GM19239 (cell line): ENCODE measurements around the gene BRIP1.

Experiments used
- DNase-seq: peaks from one replicate; pipeline ENCODE4 v3.0.0; 2011; ENCODE audit warnings: low spot score; ENCODE audit not compliant: insufficient read length
- FAIRE-seq: peaks from 2 replicates; lab custom pipeline; 2011; peaks lifted over from hg19 to GRCh38; lab: Jason Lieb, UNC

BRIP1 gene

DNA sequence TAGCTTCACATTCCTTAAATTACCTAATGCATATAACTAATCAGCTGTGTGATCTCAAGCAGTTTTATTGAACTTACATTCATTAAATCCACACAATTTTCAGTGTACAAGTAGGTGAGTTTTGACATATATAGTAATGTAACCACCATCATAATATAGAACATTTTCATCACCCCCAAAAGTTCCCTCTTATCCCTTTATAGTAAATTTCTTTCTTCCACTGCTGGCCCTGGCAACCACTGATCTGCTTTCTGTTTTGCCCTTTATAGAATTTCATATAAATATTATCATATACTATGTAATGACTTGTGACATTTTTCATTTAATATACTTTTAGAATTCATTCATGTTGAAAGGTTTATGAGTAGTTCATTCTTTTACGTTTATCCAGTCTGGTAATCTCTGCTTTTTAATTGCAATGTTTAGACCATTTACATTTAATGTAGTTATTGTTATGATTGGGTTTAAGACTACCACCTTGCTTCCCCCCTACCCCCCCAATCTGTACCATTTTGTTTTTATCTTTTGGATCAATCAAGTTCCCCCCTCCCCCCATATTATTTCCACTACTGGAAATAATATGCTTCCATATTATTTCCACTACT is 147.0 kb downstream of the BRIP1 start:
- FAIRE-seq (no peak), DNase-seq (no peak)

DNA sequence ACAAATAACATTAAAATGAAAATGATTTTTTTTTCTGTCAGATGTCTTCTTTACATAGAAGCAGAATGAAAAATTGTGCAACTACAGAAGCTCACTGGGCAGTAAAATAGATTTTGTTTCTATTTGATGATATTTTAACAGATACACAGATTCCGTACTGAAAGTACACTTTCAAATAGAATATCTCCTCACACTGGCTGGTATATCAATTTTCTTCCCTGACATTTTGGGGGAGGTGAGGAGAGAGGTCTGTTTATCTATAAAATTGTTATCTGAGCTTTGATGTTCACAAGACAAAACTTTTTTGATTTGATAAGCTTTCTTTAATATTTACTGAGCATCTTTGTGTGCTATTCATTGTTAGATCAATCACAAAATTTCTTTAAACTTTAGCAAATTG is 148.0 kb downstream of the BRIP1 start:
- DNase-seq: no peak
- no peak for FAIRE-seq

DNA sequence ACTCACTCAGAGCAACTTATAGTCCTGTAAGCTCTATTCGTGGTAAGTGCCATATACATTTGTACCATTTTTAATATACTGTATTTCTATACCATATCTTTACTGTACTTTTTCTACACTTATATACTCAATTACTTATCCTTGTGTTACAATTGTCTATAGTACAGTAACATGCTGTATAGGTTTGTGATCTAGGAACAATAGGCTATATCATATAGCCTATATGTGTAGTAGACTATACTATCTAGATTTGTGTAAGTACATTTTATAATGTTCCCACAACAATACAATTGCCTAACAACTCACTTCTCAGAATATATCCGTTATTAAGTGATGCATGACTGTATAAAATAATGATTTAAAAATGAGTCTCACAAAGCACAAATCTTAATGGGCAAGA is 149.0 kb downstream of the BRIP1 start:
- FAIRE-seq: no peak

DNA sequence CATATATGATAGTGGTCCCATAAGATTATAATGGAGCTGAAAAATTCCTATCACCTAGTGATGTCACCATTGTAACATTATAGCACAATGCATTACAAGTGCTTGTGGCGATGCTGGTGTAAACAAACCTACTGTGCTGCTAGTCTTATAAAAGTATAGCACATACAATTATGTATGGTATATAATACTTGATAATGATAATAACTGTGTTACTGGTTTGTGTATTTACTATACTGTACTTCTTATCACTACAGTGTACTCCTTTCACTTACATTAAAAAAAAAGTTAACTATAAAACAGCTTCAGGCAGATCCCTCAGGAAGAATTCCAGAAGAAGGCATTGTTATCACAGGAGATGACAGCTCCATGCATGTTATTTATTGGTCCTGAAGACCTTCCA is 150.3 kb downstream of the BRIP1 start:
- no peak for DNase-seq
- no peak for FAIRE-seq

More for the DNA sequence above, 149.0 kb downstream of the BRIP1 start:
- no peak for DNase-seq

DNA sequence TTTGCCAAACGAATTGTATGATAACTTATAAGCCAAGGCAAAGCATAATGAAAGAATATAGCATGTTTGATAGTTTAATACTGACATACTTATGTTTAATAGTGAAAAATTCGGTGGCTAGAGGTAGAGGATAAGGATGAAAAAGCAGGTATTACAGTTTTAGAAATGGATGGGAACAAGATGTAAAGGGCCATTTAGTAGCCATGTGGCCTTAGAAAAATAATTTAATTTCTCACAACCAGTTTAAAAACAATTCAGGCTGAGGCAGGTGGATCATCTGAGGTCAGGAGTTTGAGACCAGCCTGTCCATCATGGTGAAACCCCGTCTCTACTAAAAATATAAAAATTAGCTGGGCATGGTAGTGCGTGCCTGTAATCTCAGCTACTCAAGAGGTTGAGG is 152.8 kb downstream of the BRIP1 start:
- DNase-seq: no peak
- no peak for FAIRE-seq

DNA sequence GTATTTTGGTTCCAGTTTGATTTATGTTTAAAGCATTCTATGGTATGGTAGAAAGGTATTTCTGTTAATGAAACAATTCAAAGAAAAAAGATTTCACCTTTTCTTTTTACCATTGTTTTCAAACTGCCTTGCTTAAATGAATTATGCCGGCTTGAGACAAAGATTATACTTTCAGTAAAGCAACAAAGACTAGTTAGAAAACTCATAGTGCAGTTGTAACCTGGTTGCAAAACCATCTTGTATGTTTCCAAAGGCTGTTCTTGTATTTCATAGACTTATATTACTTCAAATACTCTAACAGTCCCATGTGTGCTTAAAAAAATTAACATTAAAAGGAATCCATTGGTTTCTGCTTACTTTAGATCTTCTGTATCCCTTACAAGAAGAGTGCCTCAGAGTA is 153.8 kb downstream of the BRIP1 start:
- FAIRE-seq: no peak
- DNase-seq: no peak

DNA sequence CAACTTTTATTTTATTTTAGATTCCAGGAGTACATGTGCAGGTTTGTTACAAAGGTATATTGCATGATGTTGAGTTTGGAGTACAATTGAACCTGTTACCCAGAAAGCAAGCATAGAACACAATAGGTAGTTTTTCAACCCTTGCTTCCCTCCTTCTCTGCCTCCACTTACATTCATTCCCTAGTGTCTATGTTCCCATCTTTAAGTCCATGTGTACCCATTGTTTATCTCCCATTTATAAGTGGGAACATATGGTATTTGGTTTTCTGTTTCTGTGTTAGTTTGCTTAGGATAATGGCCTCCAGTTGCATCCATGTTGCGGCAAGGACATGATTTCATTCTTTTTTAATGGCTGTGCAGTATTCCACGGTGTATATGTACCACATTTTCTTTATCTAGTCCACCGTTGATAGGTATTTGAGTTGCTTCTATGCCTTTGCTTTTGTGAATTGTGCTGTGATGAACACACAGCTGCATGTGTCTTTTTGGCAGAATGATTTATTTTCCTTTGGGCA is 158.3 kb downstream of the BRIP1 start:
- FAIRE-seq: peak; percentile 23
- DNase-seq: no peak

DNA sequence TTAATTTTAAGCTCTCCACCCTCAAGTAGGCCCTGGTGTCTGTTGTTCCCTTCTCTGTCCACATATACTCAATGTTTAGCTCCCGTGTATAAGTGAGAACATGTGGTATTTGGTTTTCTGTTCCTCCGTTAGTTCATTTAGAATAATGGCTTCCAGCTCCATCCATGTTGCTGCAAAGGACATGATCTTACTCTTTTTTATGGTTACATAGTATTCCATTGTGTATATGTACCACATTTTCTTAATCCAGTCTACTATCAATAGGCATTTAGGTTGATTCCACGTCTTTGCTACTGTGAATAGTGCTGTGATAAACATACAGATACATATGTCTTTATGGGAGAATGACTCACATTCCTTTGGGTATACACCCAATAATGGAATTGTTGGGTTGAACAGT is 160.9 kb downstream of the BRIP1 start:
- FAIRE-seq (no peak), DNase-seq (no peak)

DNA sequence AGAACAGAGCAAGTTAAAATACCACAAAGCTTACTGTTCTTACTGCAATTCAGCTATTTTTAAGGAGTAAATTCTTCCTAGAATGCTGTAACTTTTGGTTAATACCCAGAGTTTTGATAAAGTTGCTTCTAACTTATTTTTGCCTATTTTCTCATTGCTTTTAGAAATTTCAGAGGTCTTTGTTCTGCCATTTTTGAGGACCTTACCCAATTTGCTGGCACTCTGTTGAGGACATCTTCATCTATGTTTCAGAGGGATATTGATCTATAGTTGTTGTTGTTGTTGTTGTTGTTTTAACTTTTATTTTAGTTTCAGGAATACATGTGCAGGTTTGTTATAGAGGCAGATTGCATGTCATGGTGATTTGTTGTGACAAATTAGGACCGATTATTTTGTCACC is 161.3 kb downstream of the BRIP1 start:
- no peak for FAIRE-seq

DNA sequence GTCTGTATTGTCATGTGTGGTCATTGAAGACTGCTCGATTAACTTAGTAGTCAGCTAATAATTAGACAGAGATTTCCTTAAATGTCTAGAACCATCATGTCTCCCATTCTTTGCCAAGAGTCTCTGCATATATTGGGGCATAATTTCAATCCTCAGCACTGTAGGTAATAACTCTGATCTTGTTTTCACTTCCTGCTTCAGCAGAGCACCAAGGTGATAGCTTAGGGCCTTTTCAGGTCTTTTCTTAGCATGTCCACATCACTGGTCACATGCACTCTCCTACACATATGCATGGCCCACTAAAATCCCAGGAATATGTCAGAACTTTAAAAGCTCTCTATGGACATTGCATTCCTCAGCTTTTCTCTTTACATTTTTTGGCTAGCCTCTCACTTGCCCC is 162.0 kb downstream of the BRIP1 start:
- no peak for DNase-seq
- no peak for FAIRE-seq

More for the DNA sequence above, 161.3 kb downstream of the BRIP1 start:
- DNase-seq: no peak

DNA sequence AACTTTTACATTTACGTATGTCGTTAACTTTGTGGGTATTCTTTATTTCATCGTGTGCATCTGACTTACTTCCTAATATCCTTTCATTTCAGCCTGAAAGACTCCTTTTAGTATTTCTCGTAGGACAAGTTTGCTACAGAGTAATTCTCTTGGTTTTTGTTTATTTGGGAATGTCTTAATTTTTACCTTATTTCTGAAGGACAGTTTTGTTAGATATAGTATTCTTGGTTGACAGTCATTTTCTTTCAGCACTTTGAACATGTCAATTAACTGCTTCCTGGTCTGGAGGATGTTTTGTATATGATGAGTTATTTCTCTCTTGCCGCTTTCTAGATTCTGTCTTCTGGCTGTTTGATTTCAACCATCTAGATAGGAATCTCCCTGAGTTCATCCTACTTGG is 163.1 kb downstream of the BRIP1 start:
- FAIRE-seq (no peak), DNase-seq (no peak)

DNA sequence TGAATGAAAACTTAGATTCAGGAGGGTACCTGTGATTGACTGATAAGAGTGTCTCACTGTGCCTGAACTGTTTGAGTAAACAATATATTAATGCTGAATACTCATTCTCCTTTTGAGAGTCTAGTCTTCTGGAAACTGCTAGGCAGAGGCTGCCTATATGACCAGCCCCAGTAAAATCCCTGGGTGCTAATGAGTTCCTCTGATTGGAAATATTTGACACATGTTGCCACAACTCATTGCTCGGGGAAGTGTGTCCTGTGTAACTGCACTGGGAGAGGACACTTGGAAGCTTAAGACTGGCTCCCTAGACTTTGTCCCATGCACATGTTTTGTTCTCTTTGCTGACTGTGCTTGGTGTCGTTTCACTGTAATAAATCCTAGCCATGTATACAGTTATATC is 163.6 kb downstream of the BRIP1 start:
- DNase-seq (no peak), FAIRE-seq (peak; percentile 21)

DNA sequence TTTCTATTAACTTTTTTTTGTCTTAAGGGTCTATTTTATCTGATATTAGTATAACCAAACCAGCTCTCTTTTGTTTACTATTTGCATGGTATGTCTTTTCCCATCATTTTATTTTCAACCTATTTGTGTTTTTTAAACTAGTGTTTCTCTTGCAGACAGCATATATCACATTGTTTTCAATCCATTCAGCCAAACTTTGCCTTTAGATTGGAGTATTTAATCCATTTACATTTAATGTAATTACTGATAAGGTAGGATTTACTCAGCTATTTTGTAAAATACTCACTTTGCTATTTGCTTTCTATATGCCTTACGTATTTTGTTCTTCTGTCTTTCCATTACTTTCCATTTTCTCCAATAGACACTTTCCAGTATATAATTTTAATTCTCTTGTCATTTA is 164.3 kb downstream of the BRIP1 start:
- FAIRE-seq (no peak), DNase-seq (no peak)

DNA sequence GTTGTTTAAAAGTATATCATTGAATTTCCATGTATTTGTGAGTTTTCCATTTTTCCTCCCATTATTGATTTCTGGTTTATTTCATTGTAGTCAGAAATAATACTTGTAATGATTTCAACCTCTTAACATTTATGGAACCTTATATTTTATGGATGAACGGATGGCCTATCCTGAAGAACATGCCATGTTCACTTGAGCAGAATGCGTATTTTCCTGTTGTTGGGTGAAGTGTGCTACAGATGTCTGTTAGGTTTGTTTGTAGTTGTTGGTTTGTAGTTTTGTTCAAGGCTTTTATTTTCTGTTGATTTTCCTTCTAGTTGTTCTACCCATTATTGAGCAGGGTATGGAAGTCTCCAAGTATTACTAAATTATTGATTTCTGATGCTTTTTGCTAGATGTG is 165.1 kb downstream of the BRIP1 start:
- FAIRE-seq (no peak), DNase-seq (no peak)

DNA sequence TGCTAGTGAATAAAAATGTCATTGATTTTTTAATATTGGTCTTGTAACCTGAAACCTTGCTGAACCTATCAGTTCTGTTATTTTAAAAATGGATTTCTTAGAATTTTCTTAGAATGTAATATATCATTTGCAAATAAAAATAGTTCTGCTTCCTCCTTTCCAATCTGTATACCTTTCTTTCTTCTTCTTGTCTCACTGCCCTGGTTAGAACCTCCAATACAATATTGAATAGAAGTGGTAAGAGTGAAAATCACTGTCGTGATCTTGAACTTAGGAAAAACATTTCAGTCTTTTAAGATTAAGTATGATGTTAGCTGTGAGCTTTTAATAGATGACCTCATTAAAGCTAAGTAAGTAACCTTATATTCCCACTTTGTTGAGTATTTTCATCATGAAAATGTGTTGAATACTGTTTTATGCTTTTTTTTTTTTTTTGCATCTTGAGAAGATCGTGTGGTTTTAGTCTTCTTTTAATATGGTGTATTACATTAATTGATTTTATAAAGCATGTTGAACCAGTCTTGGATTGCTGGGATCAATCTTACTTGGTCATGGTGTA is 167.5 kb downstream of the BRIP1 start:
- FAIRE-seq: no peak
- DNase-seq: no peak

DNA sequence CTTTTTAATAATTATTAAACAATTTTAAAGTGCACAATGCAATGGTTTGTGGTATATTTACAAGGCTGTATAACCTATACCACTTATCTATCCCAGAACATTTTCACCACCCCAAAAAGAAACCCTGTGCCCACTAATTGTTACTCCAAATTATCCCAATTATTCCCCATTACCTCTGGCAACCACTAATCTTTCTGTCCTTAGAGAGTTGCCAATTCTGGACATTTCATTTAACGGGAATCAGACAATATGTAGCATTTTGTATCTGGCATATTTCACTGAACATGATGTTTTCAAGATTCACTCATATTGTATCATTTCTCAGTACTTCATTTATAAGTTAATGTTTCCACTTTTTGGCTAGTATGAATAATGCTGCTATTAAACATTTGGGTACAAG is 169.2 kb downstream of the BRIP1 start:
- FAIRE-seq (no peak), DNase-seq (no peak)

DNA sequence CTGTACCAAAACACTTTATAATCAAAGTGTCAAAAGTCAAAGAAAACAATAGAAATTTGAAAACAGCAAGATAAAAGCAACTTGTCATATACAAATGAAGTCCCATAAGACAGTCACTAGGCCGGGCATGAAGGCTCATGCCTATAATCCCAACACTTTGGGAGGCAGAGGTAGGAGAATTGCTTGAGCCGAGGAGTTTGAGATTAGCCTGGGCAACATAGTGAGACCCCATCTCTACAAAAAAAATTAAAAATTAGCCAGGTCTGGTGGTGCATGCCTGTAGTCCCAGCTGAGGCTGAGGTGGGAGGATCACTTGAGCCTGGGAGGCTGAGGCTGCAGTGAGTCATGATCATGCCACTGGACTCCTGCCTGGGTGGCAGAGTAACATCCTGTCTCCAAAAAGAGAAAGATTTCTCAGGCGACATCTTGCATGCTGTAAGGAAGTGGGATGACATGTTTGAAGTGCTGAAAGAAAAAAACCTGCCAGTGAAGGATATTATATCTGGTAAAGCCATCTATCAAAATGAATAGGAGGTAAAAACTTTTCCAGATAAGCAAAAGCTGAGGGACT is 173.6 kb downstream of the BRIP1 start:
- DNase-seq (no peak), FAIRE-seq (no peak)

DNA sequence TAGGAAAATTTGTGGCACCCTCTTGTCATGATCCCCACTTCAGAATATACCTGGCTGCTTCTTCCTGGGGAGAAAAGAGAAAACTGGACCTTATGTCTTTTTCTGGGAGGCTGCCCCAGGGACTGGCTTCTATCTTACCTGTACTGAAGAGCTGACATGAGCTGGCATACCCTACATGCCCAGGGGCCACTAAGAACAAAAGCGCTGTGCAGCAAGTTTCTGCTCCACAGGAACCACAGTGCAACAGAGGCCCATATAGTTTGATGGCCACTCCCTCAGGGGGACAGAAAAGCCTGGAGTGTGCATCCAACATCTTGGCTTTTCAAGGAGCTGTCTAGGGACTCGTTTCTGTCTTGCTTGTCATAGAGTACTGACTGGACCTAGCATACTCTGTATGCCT is 175.6 kb downstream of the BRIP1 start:
- no peak for DNase-seq
- no peak for FAIRE-seq

DNA sequence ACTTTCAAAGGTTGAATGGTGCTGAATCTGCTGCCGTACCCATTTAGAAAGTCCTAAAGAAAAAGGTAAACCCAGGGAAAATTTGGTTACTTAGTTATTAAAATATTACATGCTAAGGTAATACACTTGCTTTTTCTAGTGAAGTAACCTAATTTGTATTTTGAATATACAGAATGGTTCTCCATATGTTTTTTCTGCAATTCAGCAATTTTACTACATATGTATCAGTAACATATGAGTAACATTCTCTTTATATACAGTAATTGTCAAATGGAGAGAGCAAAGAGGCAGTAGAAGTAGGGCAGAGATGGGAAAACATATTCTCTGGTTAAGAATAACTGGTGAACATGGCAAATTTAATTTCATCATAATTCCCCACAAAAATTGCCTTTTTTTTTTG is 177.2 kb downstream of the BRIP1 start:
- FAIRE-seq (no peak), DNase-seq (no peak)

DNA sequence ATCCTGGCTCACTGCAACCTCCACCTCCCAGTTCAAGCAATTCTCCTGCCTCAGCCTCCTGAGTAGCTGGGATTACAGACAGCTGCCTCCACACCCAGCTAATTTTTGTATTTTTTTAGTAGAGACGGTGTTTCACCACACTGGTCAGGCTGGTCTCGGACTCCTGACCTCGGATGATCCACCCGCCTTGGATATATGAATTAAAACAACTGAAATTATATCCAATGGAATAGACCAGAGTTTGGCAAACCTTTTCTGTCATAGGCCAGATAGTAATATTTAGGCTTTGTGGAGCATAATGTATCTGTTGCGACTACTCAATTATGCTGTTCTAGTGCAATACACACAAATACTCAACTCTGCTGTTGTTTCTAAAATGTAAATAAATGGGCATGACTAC is 178.5 kb downstream of the BRIP1 start:
- no peak for DNase-seq
- FAIRE-seq: no peak

DNA sequence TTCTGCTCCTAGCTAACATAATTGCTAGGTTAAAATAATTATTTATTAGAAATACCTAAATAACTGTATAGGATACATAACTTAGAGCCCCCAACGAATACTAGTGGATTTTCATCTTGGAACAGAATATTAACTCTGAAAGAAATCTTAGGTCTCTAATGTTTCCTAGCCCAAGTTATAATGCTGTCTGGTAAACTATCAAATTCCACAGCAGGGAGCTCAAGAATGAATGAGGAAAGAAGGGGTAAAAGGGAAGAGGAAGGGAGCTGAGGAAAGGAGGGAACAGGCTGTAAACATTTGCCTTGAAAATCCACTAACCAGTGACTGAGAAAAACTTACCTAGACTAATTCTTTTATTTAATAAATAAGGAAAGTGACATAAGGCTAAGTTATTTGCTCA is 179.2 kb downstream of the BRIP1 start:
- FAIRE-seq: no peak

DNA sequence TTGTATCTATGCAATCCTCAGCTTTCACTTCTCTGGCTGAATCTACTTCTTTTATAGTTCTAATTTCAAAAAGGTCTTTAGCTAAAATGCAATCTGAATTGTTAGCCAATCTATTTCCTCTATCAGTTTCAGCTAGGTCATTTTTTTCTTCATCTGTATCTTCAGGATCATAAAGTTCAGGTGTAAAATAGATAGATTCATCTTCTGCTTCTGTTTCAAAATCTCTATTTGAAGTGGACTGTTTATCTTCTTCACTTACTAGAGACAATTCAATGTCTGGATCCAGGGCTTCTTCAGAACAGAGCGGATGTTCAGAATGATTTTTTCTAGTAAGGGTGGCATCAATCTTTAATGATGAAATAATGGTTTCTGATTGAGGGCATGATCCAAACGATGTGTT is 179.9 kb downstream of the BRIP1 start:
- DNase-seq (no peak), FAIRE-seq (no peak)

More for the DNA sequence above, 179.2 kb downstream of the BRIP1 start:
- no peak for DNase-seq
